ENCODE measurements around the gene SLU7. TPM values are rescaled to one million over a fixed set of nuclear protein-coding genes. Genes with fewer than 3 reads are reported as not detected.

The SLU7 gene
- total and polyA plus RNA-seq, 7 experiments from 2014 or later: 53.0 to 85.3 (median 77.0) TPM

DNA sequence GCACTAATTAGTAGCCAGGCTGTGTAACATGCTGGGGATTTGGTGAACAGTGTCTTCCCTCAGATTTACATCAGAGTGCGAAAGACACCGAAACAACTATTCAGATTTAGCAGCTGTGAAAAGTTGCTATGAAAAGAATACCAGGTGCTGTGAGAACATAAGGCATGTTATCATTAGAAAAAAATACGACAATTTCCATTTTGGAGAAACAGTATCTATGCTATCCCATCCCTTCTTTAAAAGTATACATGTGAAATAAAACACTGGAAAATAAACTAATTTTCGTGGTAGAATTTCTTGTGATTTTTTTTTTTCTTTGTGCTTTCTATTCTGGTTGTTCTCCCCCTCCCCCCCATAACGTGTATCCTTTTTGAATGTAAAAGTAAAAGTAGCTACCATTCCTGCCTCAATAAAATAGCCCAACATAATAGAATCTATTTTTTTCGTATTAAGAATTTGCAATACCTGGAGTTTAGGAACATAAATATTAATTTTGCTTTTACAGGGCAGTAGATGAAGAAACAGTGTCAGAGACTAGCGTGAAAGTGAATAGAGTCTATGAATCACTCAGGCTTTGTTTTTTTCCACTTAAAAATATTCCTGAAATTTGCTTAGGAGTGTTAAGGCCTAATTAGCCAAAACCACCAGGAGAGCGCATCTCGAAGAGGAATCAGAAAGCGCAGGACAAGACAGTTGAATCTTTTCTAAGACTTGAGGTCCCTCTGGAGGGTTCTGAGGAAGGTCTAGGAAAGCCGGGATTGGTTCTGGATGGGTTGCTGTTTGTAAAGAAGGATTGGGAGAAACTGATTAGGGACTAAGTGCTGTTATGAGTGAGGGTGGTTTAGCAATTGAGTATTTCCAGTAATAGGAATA lies 813 bp upstream of the SLU7 start:
- CTCF ChIA-PET: interaction anchor here (0.6 to 4.5 kb wide), 6 partner anchors 12 to 1867 kb away, joined by 3 to 42 read pairs (median 3); partner anchors contain the start of gene FAM200C
- peak overlapping the region; percentile 98 for H3K27ac ChIP-seq (ENCODE audit: low read depth, low read length)
- peak overlapping the region; percentile 91 to 100 (median 96) for H3K4me3 Mint-ChIP-seq
- peaks cover 0 to 5% (median 0%) of the 10 kb centered on the region in 3 experiments for H3K36me3 ChIP-seq (ENCODE audit: control insufficient read depth in 2 of 3, insufficient read depth in 3 of 3, low read length in 3 of 3)
- H3K27me3 Mint-ChIP-seq: no peaks in the 10 kb centered on the region
- peaks cover 47 to 91% (median 86%) of the 10 kb centered on the region in 7 donors for H3K4me1 Mint-ChIP-seq
- H3K4me1 ChIP-seq (ENCODE audit: control insufficient read depth in 2 of 2, insufficient read depth in 2 of 2, low read length in 2 of 2): peaks cover 23 to 35% of the 10 kb centered on the region in 2 donors
- H3K36me3 Mint-ChIP-seq: peaks cover 6 to 17% (median 11%) of the 10 kb centered on the region in 5 donors
- H3K9me3 Mint-ChIP-seq: peaks cover 0 to 5% (median 0%) of the 10 kb centered on the region in 11 donors
- intact Hi-C loops (cut with micrococcal nuclease): loop anchor here (1.0 to 10.0 kb wide), 11 partner anchors 19 to 1212 kb away; partner anchors contain the start of genes PWWP2A (in 2 of the 2), RNF145 (in 2 of the 2), TTC1 (in 2 of the 2) and UBLCP1 (in 2 of the 2)
- no peaks in the 10 kb centered on the region for H3K27me3 ChIP-seq (ENCODE audit: control insufficient read depth in 2 of 2, insufficient read depth in 2 of 2, low read length in 2 of 2)
- DNase-seq (no peak), ATAC-seq (no peak)
- peak overlapping the region; percentile 94 for H3K4me3 ChIP-seq (ENCODE audit: low read length)
- H3K27ac Mint-ChIP-seq: peak overlapping the region; percentile 95 to 100 (median 98)
- H3K9me3 ChIP-seq (ENCODE audit: control insufficient read depth in 2 of 3, low read length in 3 of 3): no peaks in the 10 kb centered on the region
- POLR2A ChIA-PET: interaction anchor here (0.7 to 4.3 kb wide), 11 partner anchors 10 to 421 kb away, joined by 3 to 22 read pairs (median 5); partner anchors contain the start of genes PWWP2A and TTC1

DNA sequence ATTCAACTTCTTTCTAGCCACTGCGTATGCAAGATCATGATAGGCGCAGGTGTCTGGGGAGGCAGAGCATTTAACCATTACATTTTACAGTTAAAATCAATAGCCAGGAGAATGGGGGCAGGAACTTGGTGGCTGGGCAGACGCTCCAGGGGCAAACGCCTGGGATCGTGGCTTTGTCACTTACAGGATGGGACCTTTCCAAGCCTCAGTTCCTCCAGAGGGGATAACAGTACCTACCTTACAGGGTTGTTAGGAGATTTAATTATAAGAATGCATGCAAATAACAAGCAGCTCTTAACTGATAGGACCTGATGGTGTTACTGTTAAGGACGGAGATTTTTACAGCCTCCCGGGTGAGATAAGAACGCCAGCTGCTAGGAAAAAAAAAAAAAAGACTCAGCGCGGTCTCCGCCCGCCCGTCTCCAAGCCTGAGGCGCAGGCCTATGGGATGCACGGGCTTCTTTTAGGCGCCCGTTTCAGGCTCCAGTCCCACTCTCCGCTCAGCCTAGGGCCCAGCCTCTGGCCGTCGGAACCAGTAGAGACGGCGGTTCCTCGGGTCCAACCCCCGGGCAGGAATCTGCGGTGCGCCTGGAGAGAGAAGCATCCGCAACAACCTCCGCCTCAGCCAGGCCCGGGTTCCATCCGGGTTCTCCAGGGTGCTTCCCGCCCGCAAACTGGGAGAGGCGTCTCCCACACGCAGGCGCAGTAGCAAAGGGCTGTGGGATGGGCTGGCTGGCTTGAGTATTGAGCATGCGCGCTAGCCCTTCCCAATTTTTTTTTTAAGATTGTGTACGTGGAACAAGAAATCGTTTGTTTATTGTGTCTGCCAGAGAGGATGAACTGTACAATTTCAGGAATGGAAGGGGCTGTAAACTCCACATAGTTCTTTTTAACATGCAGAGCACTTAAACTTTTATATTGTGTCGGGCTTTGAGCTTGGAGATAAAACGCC lies 19.2 kb downstream of the SLU7 start, which contains the start of gene FAM200C:
FAM200C (minus strand) TSS at position 653 of the 952 bp plus-strand sequence. CDS start 4,564 bp downstream, outside the sequence.
- H3K36me3 Mint-ChIP-seq: peaks cover 4 to 18% (median 15%) of the 10 kb centered on the region in 5 donors
- no peaks in the 10 kb centered on the region for H3K9me3 Mint-ChIP-seq
- peaks cover 8 to 23% (median 20%) of the 10 kb centered on the region in 7 donors for H3K4me1 Mint-ChIP-seq
- Histone ChIP-seq H3K4me3 (ENCODE audit: low read length) (peak within 1 kb of the TSS; percentile 73), H3K27ac (ENCODE audit: low read depth, low read length) (peak within 1 kb of the TSS; percentile 67), H3K9me3 (ENCODE audit: control insufficient read depth in 2 of 3, low read length in 3 of 3) (no peaks in the 10 kb centered on the region), H3K27me3 (ENCODE audit: control insufficient read depth in 2 of 2, insufficient read depth in 2 of 2, low read length in 2 of 2) (no peaks in the 10 kb centered on the region), H3K4me1 (ENCODE audit: control insufficient read depth in 2 of 2, insufficient read depth in 2 of 2, low read length in 2 of 2) (peaks cover 4 to 7% of the 10 kb centered on the region in 2 donors), H3K36me3 (ENCODE audit: control insufficient read depth in 2 of 3, insufficient read depth in 3 of 3, low read length in 3 of 3) (peaks cover 4 to 27% (median 18%) of the 10 kb centered on the region in 3 experiments)
- intact Hi-C loops (cut with micrococcal nuclease): loop anchor here (1.0 to 5.0 kb wide), 3 partner anchors 20 to 282 kb away; partner anchors contain the start of genes SLU7 (in 2 of the 2) and PWWP2A (in 1 of the 2)
- peak within 1 kb of the TSS; percentile 65 to 88 (median 82) for H3K27ac Mint-ChIP-seq
- no peaks in the 10 kb centered on the region for H3K27me3 Mint-ChIP-seq
- peak; percentile 32 to 82 (median 40) for DNase-seq
- ChIA-PET CTCF (interaction anchor here (0.7 kb wide), 1 partner anchor 19 kb away, joined by 3 read pairs; the partner anchor contains the start of gene SLU7), POLR2A (interaction anchor here (0.6 to 1.0 kb wide), 3 partner anchors 16 to 424 kb away, joined by 3 to 8 read pairs (median 3); partner anchors contain the start of gene SLU7)
- H3K4me3 Mint-ChIP-seq: peak within 1 kb of the TSS; percentile 86 to 94 (median 92)
- ATAC-seq: peak; percentile 78

DNA sequence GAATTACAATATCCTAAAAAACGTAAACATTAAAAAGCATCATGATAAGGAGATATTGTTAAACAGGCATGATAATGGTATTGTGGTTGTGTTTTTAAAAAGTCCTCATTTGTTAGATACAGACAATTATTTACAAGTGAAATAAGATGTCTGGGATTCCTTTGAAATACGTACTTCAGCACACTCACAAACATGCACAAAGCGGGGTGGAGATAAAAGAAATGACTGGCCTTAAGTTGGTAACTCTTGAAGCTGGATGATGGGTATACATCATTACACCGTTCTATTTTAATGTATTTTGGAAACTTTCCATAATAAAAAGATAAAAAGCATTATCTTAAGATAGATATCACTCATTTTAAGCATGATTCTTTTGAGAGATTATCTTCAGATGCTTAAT lies 20.1 kb downstream of the SLU7 start:
- intact Hi-C loops (cut with micrococcal nuclease): loop anchor here (1.0 to 5.0 kb wide), 3 partner anchors 20 to 282 kb away; partner anchors contain the start of genes PWWP2A (in 1 of the 2) and SLU7 (in 1 of the 2)
- Mint-ChIP-seq H3K9me3 (no peaks in the 10 kb centered on the region), H3K36me3 (peaks cover 0 to 11% (median 8%) of the 10 kb centered on the region in 5 donors), H3K27me3 (peaks cover 0 to under 1% (median 0%) of the 10 kb centered on the region in 5 donors), H3K4me1 (peaks cover 8 to 23% (median 20%) of the 10 kb centered on the region in 7 donors), H3K4me3 (peak overlapping the region in 9 of 10 donors; percentile 86 to 94 (median 92)), H3K27ac (peak overlapping the region in 5 of 9 donors; percentile 54 to 88 (median 83))
- no peak for ATAC-seq
- CTCF ChIA-PET: interaction anchor here (0.6 kb wide), 1 partner anchor 12 kb away, joined by 3 read pairs; no protein-coding TSS in a partner anchor
- H3K27me3 ChIP-seq (ENCODE audit: control insufficient read depth in 2 of 2, insufficient read depth in 2 of 2, low read length in 2 of 2): no peaks in the 10 kb centered on the region
- no peak overlapping the region for H3K27ac ChIP-seq (ENCODE audit: low read depth, low read length)
- H3K4me3 ChIP-seq (ENCODE audit: low read length): no peak overlapping the region
- DNase-seq: no peak
- peaks cover 0 to 19% (median 9%) of the 10 kb centered on the region in 3 experiments for H3K36me3 ChIP-seq (ENCODE audit: control insufficient read depth in 2 of 3, insufficient read depth in 3 of 3, low read length in 3 of 3)
- H3K9me3 ChIP-seq (ENCODE audit: control insufficient read depth in 2 of 3, low read length in 3 of 3): no peaks in the 10 kb centered on the region
- H3K4me1 ChIP-seq (ENCODE audit: control insufficient read depth in 2 of 2, insufficient read depth in 2 of 2, low read length in 2 of 2): peaks cover 4 to 7% of the 10 kb centered on the region in 2 donors
- POLR2A ChIA-PET: interaction anchor here (0.6 to 1.0 kb wide), 2 partner anchors 20 to 25 kb away, joined by 4 to 8 read pairs; partner anchors contain the start of gene SLU7

DNA sequence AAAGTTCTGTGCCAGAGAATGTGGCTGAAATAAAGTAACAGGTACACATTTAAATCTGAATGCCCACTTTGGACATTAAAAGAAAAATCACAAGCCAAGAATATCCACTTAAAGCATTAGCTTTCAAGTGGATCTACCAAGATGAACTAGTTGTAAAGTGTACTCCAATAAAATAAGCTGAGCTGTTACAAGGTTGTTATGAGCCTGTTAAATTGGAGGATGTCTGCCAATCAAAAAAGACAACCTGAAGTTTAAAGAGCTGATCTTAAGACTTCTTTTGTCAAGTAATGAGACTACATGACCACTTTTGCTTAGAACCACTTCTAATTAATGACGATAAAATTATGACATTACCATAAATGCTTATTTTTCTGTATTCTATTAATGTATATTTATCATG lies 21.4 kb downstream of the SLU7 start:
- no peak for ATAC-seq

DNA sequence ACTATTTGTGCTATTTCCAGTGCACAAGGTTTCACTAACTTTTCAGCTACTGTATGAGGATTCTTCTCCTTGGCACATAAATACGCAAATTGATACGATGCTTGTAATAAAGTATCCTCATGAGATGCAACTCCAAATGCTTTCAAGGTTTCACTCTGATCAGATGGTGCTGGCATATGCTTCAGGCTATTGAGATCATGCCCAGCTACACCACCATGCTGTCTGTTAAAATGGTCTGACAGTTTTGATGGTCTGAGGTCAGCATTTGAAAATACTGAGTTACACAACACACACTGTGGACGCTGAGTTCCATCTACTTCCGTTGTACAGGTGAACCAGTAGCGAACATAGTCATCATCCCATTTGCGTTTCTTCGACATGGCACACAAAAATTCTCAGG lies 23.8 kb downstream of the SLU7 start:
- intact Hi-C loops (cut with micrococcal nuclease): loop anchor here in 1 of 2 donors (5.0 kb wide), 1 partner anchor 278 kb away; the partner anchor contains the start of gene PWWP2A
- no peak overlapping the region for H3K27ac Mint-ChIP-seq
- POLR2A ChIA-PET: interaction anchor here (1.7 kb wide), 1 partner anchor 23 kb away, joined by 7 read pairs; the partner anchor contains the start of gene SLU7

More for the DNA sequence above, 21.4 kb downstream of the SLU7 start:
- peaks cover 0 to 9% (median 0%) of the 10 kb centered on the region in 3 experiments for H3K36me3 ChIP-seq (ENCODE audit: control insufficient read depth in 2 of 3, insufficient read depth in 3 of 3, low read length in 3 of 3)
- Mint-ChIP-seq H3K4me1 (peaks cover 8 to 23% (median 20%) of the 10 kb centered on the region in 7 donors), H3K36me3 (peaks cover 0 to 4% (median 0%) of the 10 kb centered on the region in 5 donors), H3K27ac (peak overlapping the region in 1 of 9 donors; percentile 52), H3K4me3 (no peak overlapping the region), H3K27me3 (peaks cover 0 to 3% (median 0%) of the 10 kb centered on the region in 5 donors), H3K9me3 (no peaks in the 10 kb centered on the region)
- ChIA-PET CTCF (no interaction called here), POLR2A (no interaction called here)
- intact Hi-C loops (cut with micrococcal nuclease): loop anchor here in 1 of 2 donors (5.0 kb wide), 1 partner anchor 280 kb away; the partner anchor contains the start of gene PWWP2A
- H3K4me3 ChIP-seq (ENCODE audit: low read length): no peak overlapping the region
- DNase-seq: no peak
- no peaks in the 10 kb centered on the region for H3K9me3 ChIP-seq (ENCODE audit: control insufficient read depth in 2 of 3, low read length in 3 of 3)
- H3K27me3 ChIP-seq (ENCODE audit: control insufficient read depth in 2 of 2, insufficient read depth in 2 of 2, low read length in 2 of 2): no peaks in the 10 kb centered on the region
- H3K4me1 ChIP-seq (ENCODE audit: control insufficient read depth in 2 of 2, insufficient read depth in 2 of 2, low read length in 2 of 2): peaks cover 4 to 7% of the 10 kb centered on the region in 2 donors
- H3K27ac ChIP-seq (ENCODE audit: low read depth, low read length): no peak overlapping the region

More for the DNA sequence above, 23.8 kb downstream of the SLU7 start:
- no peak for ATAC-seq
- H3K27me3 ChIP-seq (ENCODE audit: control insufficient read depth in 2 of 2, insufficient read depth in 2 of 2, low read length in 2 of 2): no peaks in the 10 kb centered on the region
- CTCF ChIA-PET: no interaction called here
- H3K4me1 Mint-ChIP-seq: peaks cover 3 to 16% (median 13%) of the 10 kb centered on the region in 7 donors
- no peak overlapping the region for H3K4me3 Mint-ChIP-seq
- no peak overlapping the region for H3K4me3 ChIP-seq (ENCODE audit: low read length)
- peaks cover 0 to 3% (median 0%) of the 10 kb centered on the region in 5 donors for H3K27me3 Mint-ChIP-seq
- H3K9me3 Mint-ChIP-seq: no peaks in the 10 kb centered on the region
- H3K36me3 Mint-ChIP-seq: no peaks in the 10 kb centered on the region
- H3K4me1 ChIP-seq (ENCODE audit: control insufficient read depth in 2 of 2, insufficient read depth in 2 of 2, low read length in 2 of 2): peaks cover under 1 to 4% of the 10 kb centered on the region in 2 donors
- H3K36me3 ChIP-seq (ENCODE audit: control insufficient read depth in 2 of 3, insufficient read depth in 3 of 3, low read length in 3 of 3): no peaks in the 10 kb centered on the region
- H3K9me3 ChIP-seq (ENCODE audit: control insufficient read depth in 2 of 3, low read length in 3 of 3): no peaks in the 10 kb centered on the region
- no peak overlapping the region for H3K27ac ChIP-seq (ENCODE audit: low read depth, low read length)
- DNase-seq: no peak

Measured in naive thymus-derived CD4-positive, alpha-beta T cell (primary cell).